ENCODE data around the gene TXNL4A. TPM values are rescaled to one million over a fixed set of nuclear protein-coding genes. Genes with fewer than 3 reads are reported as not detected.

TXNL4A gene
- total RNA-seq, 6 experiments from 2014 or later = 18.5 to 53.9 (median 37.8) TPM

DNA sequence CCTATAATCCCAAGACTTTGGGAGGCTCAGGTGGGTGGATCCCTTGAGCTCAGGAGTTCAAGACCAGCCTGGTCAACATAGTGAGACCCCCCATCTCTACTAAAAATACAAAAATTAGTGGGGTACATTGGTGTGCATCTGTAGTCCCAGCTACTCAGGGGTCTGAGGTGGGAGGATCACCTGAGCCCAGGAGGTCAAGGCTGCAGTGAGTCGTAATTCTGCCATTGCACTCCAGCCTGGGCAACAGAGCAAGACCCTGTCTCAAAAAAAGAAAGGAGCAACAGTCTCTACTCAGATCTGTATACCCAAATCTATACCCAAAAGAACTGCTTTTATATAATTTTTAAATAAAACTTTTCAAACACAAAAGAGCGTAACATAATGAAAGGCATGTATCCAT is 29.4 kb downstream of the TXNL4A start:
- Histone ChIP-seq H3K36me3 (no peaks in the 10 kb centered on the region), H3K4me1 (peaks cover 0 to 5% (median 0%) of the 10 kb centered on the region in 4 donors), H3K27ac (no peak overlapping the region), H3K27me3 (no peaks in the 10 kb centered on the region), H3K9me3 (no peaks in the 10 kb centered on the region), H3K4me3 (no peak overlapping the region)
- no peak for DNase-seq
- intact Hi-C loops (cut with DNase I) = no loop called here
- no peak for TF ChIP-seq POLR2A (IDR thresholded peaks at IDR 0.05)
- TF ChIP-seq, protein P1, sequence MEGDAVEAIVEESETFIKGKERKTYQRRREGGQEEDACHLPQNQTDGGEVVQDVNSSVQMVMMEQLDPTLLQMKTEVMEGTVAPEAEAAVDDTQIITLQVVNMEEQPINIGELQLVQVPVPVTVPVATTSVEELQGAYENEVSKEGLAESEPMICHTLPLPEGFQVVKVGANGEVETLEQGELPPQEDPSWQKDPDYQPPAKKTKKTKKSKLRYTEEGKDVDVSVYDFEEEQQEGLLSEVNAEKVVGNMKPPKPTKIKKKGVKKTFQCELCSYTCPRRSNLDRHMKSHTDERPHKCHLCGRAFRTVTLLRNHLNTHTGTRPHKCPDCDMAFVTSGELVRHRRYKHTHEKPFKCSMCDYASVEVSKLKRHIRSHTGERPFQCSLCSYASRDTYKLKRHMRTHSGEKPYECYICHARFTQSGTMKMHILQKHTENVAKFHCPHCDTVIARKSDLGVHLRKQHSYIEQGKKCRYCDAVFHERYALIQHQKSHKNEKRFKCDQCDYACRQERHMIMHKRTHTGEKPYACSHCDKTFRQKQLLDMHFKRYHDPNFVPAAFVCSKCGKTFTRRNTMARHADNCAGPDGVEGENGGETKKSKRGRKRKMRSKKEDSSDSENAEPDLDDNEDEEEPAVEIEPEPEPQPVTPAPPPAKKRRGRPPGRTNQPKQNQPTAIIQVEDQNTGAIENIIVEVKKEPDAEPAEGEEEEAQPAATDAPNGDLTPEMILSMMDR (IDR thresholded peaks at IDR 0.05) = no peak
- ATAC-seq = no peak
- WGBS (ENCODE audit: insufficient coverage, low coverage, low lambda C conversion rate, missing lambda C conversion rate) = 90% methylated on average over 2 of the region's 2 CpGs

DNA sequence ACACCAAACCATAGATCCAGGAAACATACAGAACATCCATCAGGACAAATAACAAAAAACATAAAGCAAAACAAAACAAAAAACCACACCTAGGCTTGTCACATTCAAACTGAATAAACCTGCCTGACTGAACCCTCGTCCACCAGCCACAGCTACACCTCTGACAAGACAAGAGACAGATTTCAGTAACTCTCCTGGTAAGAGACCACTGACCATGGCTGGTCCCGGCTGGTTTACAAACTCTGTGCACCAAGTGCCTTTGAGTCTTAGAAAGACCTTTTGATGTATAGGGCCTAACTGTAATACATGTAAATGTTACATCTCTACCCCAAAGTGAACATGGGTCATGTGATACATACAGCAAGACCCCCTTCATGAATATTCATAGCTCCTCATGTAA is 32.1 kb downstream of the TXNL4A start:
- no peak for DNase-seq
- intact Hi-C loops (cut with DNase I) = no loop called here
- no peak for ATAC-seq
- TF ChIP-seq, protein P1 (IDR thresholded peaks at IDR 0.05) = no peak
- no peak for TF ChIP-seq POLR2A (IDR thresholded peaks at IDR 0.05)
- 65% methylated on average over 2 of the region's 2 CpGs for WGBS (ENCODE audit: insufficient coverage, low coverage, low lambda C conversion rate, missing lambda C conversion rate)
- H3K27me3 ChIP-seq = no peaks in the 10 kb centered on the region
- peaks cover 0 to 5% (median 0%) of the 10 kb centered on the region in 4 donors for H3K4me1 ChIP-seq
- no peaks in the 10 kb centered on the region for H3K36me3 ChIP-seq
- no peak overlapping the region for H3K4me3 ChIP-seq
- H3K9me3 ChIP-seq = no peaks in the 10 kb centered on the region
- H3K27ac ChIP-seq = no peak overlapping the region

DNA sequence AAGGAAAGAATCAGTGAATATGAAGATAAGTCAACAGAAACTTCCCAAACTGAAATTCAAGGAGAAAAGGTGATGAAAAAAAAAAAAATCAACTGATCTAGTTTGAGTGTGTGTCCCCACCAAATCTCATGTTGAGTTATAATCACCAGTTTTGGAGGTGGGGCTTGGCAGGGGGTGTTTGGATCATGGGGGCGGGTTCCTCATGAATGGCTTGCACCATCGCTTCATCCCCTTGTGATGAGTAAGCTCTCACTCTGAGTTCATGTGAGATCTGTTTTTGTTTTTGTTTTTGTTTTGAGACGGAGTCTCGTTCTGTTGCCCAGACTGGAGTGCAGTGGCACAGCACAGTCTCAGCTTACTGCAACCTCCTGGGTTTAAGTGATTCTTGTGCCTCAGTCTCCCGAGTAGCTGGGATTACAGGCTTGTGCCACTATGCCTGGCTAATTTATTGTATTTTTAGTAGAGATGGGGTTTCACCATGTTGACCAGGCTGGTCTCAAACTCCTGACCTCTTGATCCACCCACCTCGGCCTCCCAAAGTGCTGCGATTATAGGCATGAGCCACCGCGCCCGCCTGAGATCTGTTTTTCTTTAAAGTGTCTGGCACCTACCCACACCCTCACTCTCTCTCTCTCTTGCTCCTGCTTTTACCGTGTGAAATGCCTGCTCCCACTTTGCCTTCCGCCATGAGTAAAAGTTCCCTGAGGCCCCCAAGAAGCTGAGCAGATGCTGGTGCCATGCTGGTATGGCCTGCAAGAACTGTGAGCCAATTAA is 32.9 kb downstream of the TXNL4A start:
- ATAC-seq (no peak), DNase-seq (no peak)
- Histone ChIP-seq H3K36me3 (no peaks in the 10 kb centered on the region), H3K27ac (no peak overlapping the region), H3K27me3 (no peaks in the 10 kb centered on the region), H3K4me3 (no peak overlapping the region), H3K9me3 (no peaks in the 10 kb centered on the region), H3K4me1 (peaks cover 0 to 5% (median 0%) of the 10 kb centered on the region in 4 donors)
- WGBS (ENCODE audit: insufficient coverage, low coverage, low lambda C conversion rate, missing lambda C conversion rate) = 80% methylated on average over 10 of the region's 12 CpGs
- intact Hi-C loops (cut with DNase I) = no loop called here
- no peak for TF ChIP-seq POLR2A (IDR thresholded peaks at IDR 0.05)
- TF ChIP-seq, protein P1 (IDR thresholded peaks at IDR 0.05) = no peak

DNA sequence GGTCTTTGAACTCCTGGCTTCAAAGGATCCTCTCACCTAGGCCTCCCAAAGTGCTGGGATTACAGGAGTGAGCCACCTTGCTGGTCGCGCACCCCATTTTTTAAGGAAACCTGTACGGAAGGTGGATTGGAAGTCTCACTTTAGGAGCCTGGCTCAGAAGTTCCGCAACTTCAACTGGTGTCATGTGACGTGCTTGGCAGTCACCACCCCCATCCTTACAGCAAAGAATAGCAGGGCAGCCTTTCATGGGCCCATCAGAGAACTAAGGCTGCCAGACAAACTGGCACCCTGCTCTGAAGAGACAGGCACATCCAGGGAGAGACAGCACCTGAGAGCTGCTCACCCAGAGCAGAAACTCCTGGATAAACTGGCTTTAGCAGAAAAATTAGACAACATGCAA is 33.6 kb downstream of the TXNL4A start:
- Histone ChIP-seq H3K9me3 (no peaks in the 10 kb centered on the region), H3K27me3 (no peaks in the 10 kb centered on the region), H3K4me3 (no peak overlapping the region), H3K36me3 (no peaks in the 10 kb centered on the region), H3K27ac (no peak overlapping the region), H3K4me1 (peaks cover 0 to 5% (median 0%) of the 10 kb centered on the region in 4 donors)
- intact Hi-C loops (cut with DNase I) = no loop called here
- DNase-seq (no peak), ATAC-seq (no peak)
- TF ChIP-seq, protein P1 (IDR thresholded peaks at IDR 0.05) = no peak
- no peak for TF ChIP-seq POLR2A (IDR thresholded peaks at IDR 0.05)
- 76% methylated on average over 5 of the region's 5 CpGs for WGBS (ENCODE audit: insufficient coverage, low coverage, low lambda C conversion rate, missing lambda C conversion rate)

Measured in right lobe of liver (tissue), 6 donors.